ENCODE results near the gene ARHGAP11A. TPM values are rescaled to one million over a fixed set of nuclear protein-coding genes. Genes with fewer than 3 reads are reported as not detected.

ARHGAP11A gene
- total and polyA plus RNA-seq, 2 experiments from 2014 or later, result 13.0 to 13.2 TPM

GRCh38 chr15:32646291-32646690 lies 31.0 kb downstream of the ARHGAP11A start:
- in situ Hi-C loops (cut with MboI), result loop anchor here (5.0 kb wide), 1 partner anchor 346 kb away; no protein-coding TSS in a partner anchor
- no peak overlapping the region for H3K4me2 ChIP-seq (ENCODE audit: unreplicated experiment)
- H3K9me2 ChIP-seq (ENCODE audit: insufficient read depth), result no peaks in the 10 kb centered on the region
- no peak overlapping the region for H2AFZ ChIP-seq
- no peak overlapping the region for H3K27ac ChIP-seq
- no peak overlapping the region for H3K9ac ChIP-seq
- no peaks in the 10 kb centered on the region for H3K36me3 ChIP-seq (ENCODE audit: low read depth)
- no peaks in the 10 kb centered on the region; the same call in 1 of the 2 replicates for H3K4me1 ChIP-seq (ENCODE audit: insufficient read depth)
- H4K20me1 ChIP-seq (ENCODE audit: insufficient read depth), result no peaks in the 10 kb centered on the region
- no peaks in the 10 kb centered on the region for H3K79me2 ChIP-seq (ENCODE audit: insufficient read depth)
- H3F3A ChIP-seq (ENCODE audit: insufficient read depth), result peaks cover 9% of the 10 kb centered on the region
- no peak for DNase-seq
- no peak overlapping the region for H3K4me3 ChIP-seq
- TF ChIP-seq EZH2phosphoT487 (IDR thresholded peaks at IDR 0.05; ENCODE audit: insufficient read depth, low read depth), result no peak
- no peak for TF ChIP-seq EZH2 (IDR thresholded peaks at IDR 0.05; ENCODE audit: insufficient read depth, poor library complexity, severe bottlenecking)
- no peaks in the 10 kb centered on the region for H3K9me3 ChIP-seq (ENCODE audit: low read depth)
- 73% methylated on average over 5 of the region's 5 CpGs for WGBS, 2 experiments (ENCODE audit: low coverage in 1 of 2, low lambda C conversion rate in 2 of 2, missing lambda C conversion rate in 2 of 2)
- no peaks in the 10 kb centered on the region for H3K27me3 ChIP-seq (replicated peaks; ENCODE audit: insufficient read depth)

GRCh38 chr15:32649342-32649741 lies 34.0 kb downstream of the ARHGAP11A start:
- Histone ChIP-seq H3K4me3 (no peak overlapping the region), H3F3A (ENCODE audit: insufficient read depth) (peaks cover 3% of the 10 kb centered on the region; the same call in 1 of the 2 replicates), H3K9me3 (ENCODE audit: low read depth) (no peaks in the 10 kb centered on the region), H3K4me1 (ENCODE audit: insufficient read depth) (no peaks in the 10 kb centered on the region; the same call in 1 of the 2 replicates), H3K79me2 (ENCODE audit: insufficient read depth) (no peaks in the 10 kb centered on the region), H3K36me3 (ENCODE audit: low read depth) (no peaks in the 10 kb centered on the region), H4K20me1 (ENCODE audit: insufficient read depth) (no peaks in the 10 kb centered on the region), H3K4me2 (ENCODE audit: unreplicated experiment) (no peak overlapping the region), H3K9me2 (ENCODE audit: insufficient read depth) (no peaks in the 10 kb centered on the region), H3K27ac (no peak overlapping the region), H3K27me3 (replicated peaks; ENCODE audit: insufficient read depth) (no peaks in the 10 kb centered on the region), H3K9ac (no peak overlapping the region), H2AFZ (no peak overlapping the region; the same call in 1 of the 2 replicates)
- no peak for TF ChIP-seq EZH2phosphoT487 (IDR thresholded peaks at IDR 0.05; ENCODE audit: insufficient read depth, low read depth)
- no peak for TF ChIP-seq EZH2 (IDR thresholded peaks at IDR 0.05; ENCODE audit: insufficient read depth, poor library complexity, severe bottlenecking)
- in situ Hi-C loops (cut with MboI), result loop anchor here (5.0 kb wide), 1 partner anchor 343 kb away; no protein-coding TSS in a partner anchor
- peak; percentile 65 for DNase-seq
- 53 to 59% methylated on average over 5 of the region's 5 CpGs for WGBS, 2 experiments (ENCODE audit: low coverage in 1 of 2, low lambda C conversion rate in 2 of 2, missing lambda C conversion rate in 2 of 2)

- H3K4me2 ChIP-seq (ENCODE audit: unreplicated experiment), result no peak overlapping the region
- no peaks in the 10 kb centered on the region for H3K9me2 ChIP-seq (ENCODE audit: insufficient read depth)
- in situ Hi-C loops (cut with MboI), result loop anchor here (25.0 kb wide), 1 partner anchor 186 kb away; no protein-coding TSS in a partner anchor
- H3K9me3 ChIP-seq (ENCODE audit: low read depth), result no peaks in the 10 kb centered on the region
- no peak overlapping the region for H3K27ac ChIP-seq
- 0 out of 2 replicates have a peak, but pooled peaks cover 3% of the 10 kb centered on the region for H3F3A ChIP-seq (ENCODE audit: insufficient read depth)
- H3K4me1 ChIP-seq (ENCODE audit: insufficient read depth), result no peaks in the 10 kb centered on the region
- peak; percentile 86 for DNase-seq
- no peaks in the 10 kb centered on the region for H3K79me2 ChIP-seq (ENCODE audit: insufficient read depth)
- no peaks in the 10 kb centered on the region for H4K20me1 ChIP-seq (ENCODE audit: insufficient read depth)
- H3K27me3 ChIP-seq (replicated peaks; ENCODE audit: insufficient read depth), result no peaks in the 10 kb centered on the region
- H3K36me3 ChIP-seq (ENCODE audit: low read depth), result no peaks in the 10 kb centered on the region
- 36 to 40% methylated on average over 6 of the region's 6 CpGs for WGBS, 2 experiments (ENCODE audit: low coverage in 1 of 2, low lambda C conversion rate in 2 of 2, missing lambda C conversion rate in 2 of 2)
- H2AFZ ChIP-seq, result peak overlapping the region; percentile 48; the same call in 1 of the 2 replicates
- no peak overlapping the region for H3K4me3 ChIP-seq
- H3K9ac ChIP-seq, result no peak overlapping the region
- TF ChIP-seq EZH2 (IDR thresholded peaks at IDR 0.05; ENCODE audit: insufficient read depth, poor library complexity, severe bottlenecking) (no peak), EZH2phosphoT487 (IDR thresholded peaks at IDR 0.05; ENCODE audit: insufficient read depth, low read depth) (no peak)
These were observed 36.0 kb downstream of the ARHGAP11A start for GRCh38 chr15:32651229-32651837.

- no peaks in the 10 kb centered on the region for H3K9me3 ChIP-seq (ENCODE audit: low read depth)
- H3K27me3 ChIP-seq (replicated peaks; ENCODE audit: insufficient read depth), result no peaks in the 10 kb centered on the region
- 0 out of 2 replicates have a peak, but pooled peaks cover 3% of the 10 kb centered on the region for H3F3A ChIP-seq (ENCODE audit: insufficient read depth)
- no peaks in the 10 kb centered on the region for H3K9me2 ChIP-seq (ENCODE audit: insufficient read depth)
- no peaks in the 10 kb centered on the region for H3K79me2 ChIP-seq (ENCODE audit: insufficient read depth)
- H3K4me1 ChIP-seq (ENCODE audit: insufficient read depth), result no peaks in the 10 kb centered on the region
- H2AFZ ChIP-seq, result no peak overlapping the region
- no peak overlapping the region for H3K27ac ChIP-seq
- H3K4me2 ChIP-seq (ENCODE audit: unreplicated experiment), result no peak overlapping the region
- H3K4me3 ChIP-seq, result no peak overlapping the region
- no peak overlapping the region for H3K9ac ChIP-seq
- DNase-seq, result no peak
- no peaks in the 10 kb centered on the region for H4K20me1 ChIP-seq (ENCODE audit: insufficient read depth)
- TF ChIP-seq EZH2phosphoT487 (IDR thresholded peaks at IDR 0.05; ENCODE audit: insufficient read depth, low read depth), result no peak
- no peak for TF ChIP-seq EZH2 (IDR thresholded peaks at IDR 0.05; ENCODE audit: insufficient read depth, poor library complexity, severe bottlenecking)
- H3K36me3 ChIP-seq (ENCODE audit: low read depth), result no peaks in the 10 kb centered on the region
- in situ Hi-C loops (cut with MboI), result loop anchor here (25.0 kb wide), 1 partner anchor 185 kb away; no protein-coding TSS in a partner anchor
- WGBS, 2 experiments (ENCODE audit: low coverage in 1 of 2, low lambda C conversion rate in 2 of 2, missing lambda C conversion rate in 2 of 2), result 90 to 93% methylated on average over 3 of the region's 3 CpGs
These were observed 36.9 kb downstream of the ARHGAP11A start for GRCh38 chr15:32652178-32652577.

Data from GM23248 (cell line).